ENCODE measurements around the gene ANKRD45. TPM values are rescaled to one million over a fixed set of nuclear protein-coding genes. Genes with fewer than 3 reads are reported as not detected.

ANKRD45 gene
- total RNA-seq, 1 experiment from 2014 or later = 2.2 TPM

- Mint-ChIP-seq H3K9me3 (peaks cover 11% of the 10 kb centered on the region), H3K36me3 (peaks cover 6% of the 10 kb centered on the region), H3K27ac (no peak overlapping the region), H3K27me3 (ENCODE audit: low read depth) (no peaks in the 10 kb centered on the region), H3K4me3 (no peak overlapping the region), H3K4me1 (no peaks in the 10 kb centered on the region)
- TF ChIP-seq TCF7 (CRISPR knock-in tag; IDR thresholded peaks at IDR 0.05; ENCODE audit: low read depth) (no peak), CDX4 (CRISPR knock-in tag; IDR thresholded peaks at IDR 0.05; ENCODE audit: borderline replicate concordance) (no peak), ZNF138 (CRISPR knock-in tag; conservative IDR thresholded peaks at IDR 0.05) (no peak), PRRX2 (CRISPR knock-in tag; IDR thresholded peaks at IDR 0.05) (no peak), ZNF263 (CRISPR knock-in tag; IDR thresholded peaks at IDR 0.05; ENCODE audit: low read depth) (no peak), ZNF121 (CRISPR knock-in tag; IDR thresholded peaks at IDR 0.05) (no peak), TEAD1 (CRISPR knock-in tag; IDR thresholded peaks at IDR 0.05) (no peak), ATF1 (CRISPR knock-in tag; IDR thresholded peaks at IDR 0.05) (no peak), SMAD4 (CRISPR knock-in tag; IDR thresholded peaks at IDR 0.05) (no peak), FOXJ3 (CRISPR knock-in tag; IDR thresholded peaks at IDR 0.05; ENCODE audit: borderline replicate concordance) (no peak), ZNF423 (CRISPR knock-in tag; IDR thresholded peaks at IDR 0.05) (no peak), IRF1 (CRISPR knock-in tag; IDR thresholded peaks at IDR 0.05) (no peak), IRF2 (CRISPR knock-in tag; IDR thresholded peaks at IDR 0.05; ENCODE audit: borderline replicate concordance, low read depth) (no peak)
- ChIA-PET POLR2A (no interaction called here), CTCF (no interaction called here)
- ATAC-seq (no peak), DNase-seq (ENCODE audit: low spot score) (no peak)
Observed at GRCh38 chr1:173560285-173560880, 109.3 kb downstream of the ANKRD45 start.

Other genes starting within 250 kb of the ANKRD45 start
- 512 to 538 TPM (median 516 TPM) in 3 replicates for gene PRDX6, start 192.5 kb downstream of the ANKRD45 start, total RNA-seq (2021)
- not detected in 3 replicates for gene SLC9C2, start 66.8 kb downstream of the ANKRD45 start, total RNA-seq (2021)
- not detected in 3 replicates for gene TEX50, start 34.5 kb downstream of the ANKRD45 start, total RNA-seq (2021)
- gene KLHL20, start 45.1 kb upstream of the ANKRD45 start, total RNA-seq (2021) = 10.4 to 12.5 TPM (median 12.1 TPM) in 3 replicates
- gene DARS2, start 154.8 kb upstream of the ANKRD45 start, total RNA-seq (2021) = 37.5 to 40.1 TPM (median 38.0 TPM) in 3 replicates
- gene CENPL, start 155.0 kb upstream of the ANKRD45 start, total RNA-seq (2021) = 17.2 to 20.1 TPM (median 18.3 TPM) in 3 replicates
- 818 to 891 TPM (median 878 TPM) in 3 replicates for gene GAS5, start 198.1 kb upstream of the ANKRD45 start, total RNA-seq (2021)
- 14.0 to 15.5 TPM (median 14.4 TPM) in 3 replicates for gene ZBTB37, start 198.5 kb upstream of the ANKRD45 start, total RNA-seq (2021)
- gene SERPINC1, start 247.5 kb upstream of the ANKRD45 start, total RNA-seq (2021) = 0.57 to 1.0 TPM (median 0.69 TPM) in 3 replicates

Measured in WTC11 (cell line).